Right atrium auricular region (tissue), 2 donors: ENCODE measurements around the gene PTPN12. TPM values are rescaled to one million over a fixed set of nuclear protein-coding genes. Genes with fewer than 3 reads are reported as not detected.
"Not testable (repeated sequence)": the region's sequence is repeated elsewhere in the genome, so short reads cannot be mapped to it uniquely, and the experiment has no call there.

Experiments
- DNase-seq: peaks from one replicate; pipeline ENCODE4 v3.0.0-alpha.2; 2019; ENCODE audit warnings: low spot score
- H3K27ac ChIP-seq, 2 donors: fragments of 200-600 bp; sonication (generic); 1 replicate in 1 of 2; 2 replicates in 1 of 2; pipeline ENCODE4 v1.5.1; 2016 to 2019
- H3K27me3 ChIP-seq, 2 donors: fragments of 200-600 bp; sonication (generic); one replicate each; pipeline versions ENCODE4 v1.5.1 to v1.6.0; 2017 to 2019
- H3K36me3 ChIP-seq: fragments of 200-600 bp; sonication (generic); one replicate; pipeline ENCODE4 v1.5.1; 2016
- H3K4me1 ChIP-seq, 2 donors: fragments of 200-600 bp; sonication (generic); one replicate each; pipeline versions ENCODE4 v1.5.1 to v1.6.0; 2017 to 2019
- H3K4me3 ChIP-seq, 2 donors: fragments of 200-600 bp; sonication (generic); 1 replicate in 1 of 2; 2 replicates in 1 of 2; pipeline ENCODE4 v1.5.1; 2017 to 2019; ENCODE audit warnings: mild to moderate bottlenecking in 1 of 2, moderate library complexity in 1 of 2
- H3K9me3 ChIP-seq, 2 donors: fragments of 200-600 bp; sonication (generic); one replicate each; pipeline ENCODE4 v1.5.1; 2019
- total RNA-seq, 2 donors: library from RNA; depleted of rRNA; stranded (reverse); fragments of >200 nt; gene quantifications; one replicate each; pipeline ENCODE4 v1.1.0, GENCODE V29; 2016
- TF ChIP-seq, protein P1 (sequence below), 2 donors: fragments of 200-600 bp; sonication (generic); IDR thresholded peaks; one replicate each; pipeline ENCODE4 v1.5.1; 2019; ENCODE audit warnings: antibody characterized with exemption in 2 of 2

PTPN12 gene
- total RNA-seq, 2 donors from 2014 or later, result 38.8 to 54.2 TPM

DNA sequence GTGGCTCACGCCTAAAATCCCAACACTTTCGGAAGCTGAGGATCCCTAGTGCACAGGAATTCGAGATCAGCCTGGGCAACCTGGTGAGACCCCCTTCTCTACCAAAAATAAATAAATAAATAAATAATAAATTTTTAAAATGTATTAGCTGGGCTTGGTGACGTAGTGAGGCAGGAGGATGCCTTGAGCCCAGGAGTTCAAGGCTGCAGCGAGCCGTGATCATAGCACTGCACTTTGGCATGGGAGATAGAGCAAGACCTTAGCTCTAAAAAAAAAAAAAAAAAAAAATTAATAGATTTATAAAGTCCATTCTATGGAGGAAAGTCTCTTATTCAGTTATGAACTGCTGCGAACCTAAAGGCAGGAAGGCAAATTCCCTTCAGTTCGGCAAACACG lies 1.1 kb upstream of the PTPN12 start:
- no peaks in the 10 kb centered on the region for H3K27me3 ChIP-seq
- no peaks in the 10 kb centered on the region for H3K9me3 ChIP-seq
- H3K36me3 ChIP-seq, result no peaks in the 10 kb centered on the region
- TF ChIP-seq, protein P1, sequence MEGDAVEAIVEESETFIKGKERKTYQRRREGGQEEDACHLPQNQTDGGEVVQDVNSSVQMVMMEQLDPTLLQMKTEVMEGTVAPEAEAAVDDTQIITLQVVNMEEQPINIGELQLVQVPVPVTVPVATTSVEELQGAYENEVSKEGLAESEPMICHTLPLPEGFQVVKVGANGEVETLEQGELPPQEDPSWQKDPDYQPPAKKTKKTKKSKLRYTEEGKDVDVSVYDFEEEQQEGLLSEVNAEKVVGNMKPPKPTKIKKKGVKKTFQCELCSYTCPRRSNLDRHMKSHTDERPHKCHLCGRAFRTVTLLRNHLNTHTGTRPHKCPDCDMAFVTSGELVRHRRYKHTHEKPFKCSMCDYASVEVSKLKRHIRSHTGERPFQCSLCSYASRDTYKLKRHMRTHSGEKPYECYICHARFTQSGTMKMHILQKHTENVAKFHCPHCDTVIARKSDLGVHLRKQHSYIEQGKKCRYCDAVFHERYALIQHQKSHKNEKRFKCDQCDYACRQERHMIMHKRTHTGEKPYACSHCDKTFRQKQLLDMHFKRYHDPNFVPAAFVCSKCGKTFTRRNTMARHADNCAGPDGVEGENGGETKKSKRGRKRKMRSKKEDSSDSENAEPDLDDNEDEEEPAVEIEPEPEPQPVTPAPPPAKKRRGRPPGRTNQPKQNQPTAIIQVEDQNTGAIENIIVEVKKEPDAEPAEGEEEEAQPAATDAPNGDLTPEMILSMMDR (IDR thresholded peaks at IDR 0.05), result no peak
- peak overlapping the region; percentile 76 to 84 for H3K4me3 ChIP-seq
- peaks cover 0 to 17% of the 10 kb centered on the region in 2 donors for H3K4me1 ChIP-seq
- H3K27ac ChIP-seq, result peak overlapping the region; percentile 79 to 84
- no peak for DNase-seq

DNA sequence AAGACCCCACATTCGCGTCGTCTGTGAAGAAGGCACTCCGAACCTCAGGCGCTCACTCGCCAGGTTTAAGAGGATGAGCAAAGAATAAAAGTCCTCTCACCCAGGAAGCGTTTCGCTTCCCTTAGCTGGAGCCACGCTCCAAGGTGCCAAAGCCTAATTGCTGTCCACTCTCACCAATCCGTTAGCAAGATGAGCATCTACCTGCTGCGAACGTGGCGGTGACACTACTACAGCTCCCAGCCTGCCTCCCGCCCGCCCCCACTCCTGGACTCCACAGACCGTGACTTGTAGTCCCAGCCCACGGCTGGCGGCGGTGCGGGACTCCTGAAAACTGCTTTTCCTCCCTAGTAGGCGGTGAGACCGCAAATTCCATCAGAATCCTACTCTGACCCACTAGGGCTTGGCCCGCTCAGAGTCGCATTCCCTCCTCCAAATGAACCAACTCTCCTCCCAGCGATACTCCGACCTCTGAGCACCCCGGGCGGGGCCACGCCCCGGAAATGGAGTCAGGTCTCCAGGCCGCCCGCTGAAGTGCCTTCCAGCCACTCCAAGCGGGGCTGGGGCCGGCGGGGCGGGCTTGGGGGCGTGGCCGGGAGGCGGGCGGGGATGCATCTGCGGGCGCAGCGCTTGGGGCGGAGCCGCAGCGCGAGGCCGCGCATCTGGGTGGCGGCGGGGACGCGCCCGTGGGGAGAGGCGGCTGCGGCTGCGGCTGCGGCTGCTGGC lies 521 bp upstream of the PTPN12 start:
- no peaks in the 10 kb centered on the region for H3K9me3 ChIP-seq
- no peaks in the 10 kb centered on the region for H3K27me3 ChIP-seq
- peak overlapping the region; percentile 95 to 98 for H3K27ac ChIP-seq
- H3K4me3 ChIP-seq, result peak overlapping the region; percentile 76 to 84
- H3K36me3 ChIP-seq, result no peaks in the 10 kb centered on the region
- H3K4me1 ChIP-seq, result peaks cover 0 to 18% of the 10 kb centered on the region in 2 donors
- DNase-seq, result peak; percentile 96
- TF ChIP-seq, protein P1 (IDR thresholded peaks at IDR 0.05), result no peak

DNA sequence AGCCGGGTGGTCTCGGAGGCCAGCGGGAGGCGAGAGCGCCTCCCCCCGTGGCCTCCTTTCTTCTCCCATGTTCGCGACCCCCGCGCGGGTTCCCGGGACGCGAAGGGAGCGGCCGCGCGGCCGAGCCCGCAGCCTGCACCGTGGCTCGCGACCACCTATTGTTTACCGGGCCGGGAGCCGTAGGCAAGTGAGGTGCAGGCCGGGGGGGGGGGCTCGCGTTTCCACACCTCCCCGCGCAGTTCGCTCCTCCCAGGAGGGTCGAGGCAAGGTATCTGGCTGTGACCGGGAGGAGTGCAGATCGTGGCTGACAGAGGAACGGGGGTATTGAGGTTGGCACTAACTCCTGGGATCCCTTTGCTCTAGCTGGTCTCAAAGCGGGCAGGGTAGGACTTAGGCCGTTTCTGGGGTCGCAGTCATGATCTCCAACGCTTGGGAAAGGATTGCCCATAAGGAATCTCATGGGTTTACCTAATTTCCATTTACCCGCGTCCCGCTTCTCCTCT lies 734 bp downstream of the PTPN12 start:
- TF ChIP-seq, protein P1 (IDR thresholded peaks at IDR 0.05), result no peak
- H3K27me3 ChIP-seq, result no peaks in the 10 kb centered on the region
- no peak for DNase-seq
- no peaks in the 10 kb centered on the region for H3K36me3 ChIP-seq
- peak overlapping the region; percentile 76 to 84 for H3K4me3 ChIP-seq
- peaks cover 0 to 30% of the 10 kb centered on the region in 2 donors for H3K4me1 ChIP-seq
- H3K27ac ChIP-seq, result peak overlapping the region; percentile 95 to 98
- no peaks in the 10 kb centered on the region for H3K9me3 ChIP-seq

DNA sequence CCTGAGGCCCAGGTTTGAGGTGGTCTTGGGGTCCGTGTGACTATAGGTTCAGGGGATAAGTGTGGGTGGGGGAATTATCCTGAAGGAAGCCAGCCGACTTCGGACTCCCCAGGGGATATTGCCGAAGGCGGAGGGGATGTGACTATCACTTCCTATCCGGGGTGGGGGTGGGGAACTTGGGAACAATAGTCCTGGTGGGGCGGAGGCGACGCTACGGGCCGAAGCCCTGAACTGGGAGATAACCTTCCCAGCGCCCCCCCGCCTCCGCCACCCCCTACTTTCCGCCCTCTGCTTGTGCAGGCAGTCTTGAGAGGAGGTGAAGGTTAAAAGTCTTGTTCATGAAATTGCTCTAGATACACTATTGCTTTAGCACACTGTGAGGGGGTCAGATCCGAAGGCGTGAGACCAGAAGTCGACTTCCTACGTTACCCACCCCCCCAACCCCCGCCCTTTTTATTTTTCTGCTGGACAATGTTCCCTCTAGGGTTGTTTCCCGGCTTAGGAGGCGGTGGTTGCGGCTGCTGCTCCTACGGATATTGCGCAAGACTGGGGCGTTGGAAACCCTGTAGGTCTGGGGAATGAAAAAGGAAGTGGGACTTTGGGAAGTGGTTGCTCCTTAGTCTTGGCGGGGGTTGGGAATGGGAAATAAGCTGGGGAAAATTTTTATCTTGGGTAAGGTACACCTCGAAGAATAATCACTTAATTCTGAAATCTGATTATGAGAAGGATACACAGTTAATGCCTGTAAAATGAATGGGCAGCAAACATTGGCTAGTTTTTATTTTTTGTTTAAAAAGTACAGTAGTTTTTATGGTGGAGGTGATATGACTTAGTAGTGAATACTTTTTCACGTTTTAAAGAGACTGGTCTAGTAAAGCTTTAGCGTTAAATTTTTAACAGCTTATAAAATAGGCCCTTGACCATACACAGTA lies 1.5 kb downstream of the PTPN12 start:
- peak; percentile 95 for DNase-seq
- H3K27me3 ChIP-seq, result no peaks in the 10 kb centered on the region
- no peaks in the 10 kb centered on the region for H3K9me3 ChIP-seq
- no peaks in the 10 kb centered on the region for H3K36me3 ChIP-seq
- H3K4me3 ChIP-seq, result peak overlapping the region; percentile 76 to 84
- TF ChIP-seq, protein P1 (IDR thresholded peaks at IDR 0.05), result peak in 1 of 2 donors; percentile 15
- peaks cover 0 to 30% of the 10 kb centered on the region in 2 donors for H3K4me1 ChIP-seq
- H3K27ac ChIP-seq, result peak overlapping the region; percentile 95 to 98

DNA sequence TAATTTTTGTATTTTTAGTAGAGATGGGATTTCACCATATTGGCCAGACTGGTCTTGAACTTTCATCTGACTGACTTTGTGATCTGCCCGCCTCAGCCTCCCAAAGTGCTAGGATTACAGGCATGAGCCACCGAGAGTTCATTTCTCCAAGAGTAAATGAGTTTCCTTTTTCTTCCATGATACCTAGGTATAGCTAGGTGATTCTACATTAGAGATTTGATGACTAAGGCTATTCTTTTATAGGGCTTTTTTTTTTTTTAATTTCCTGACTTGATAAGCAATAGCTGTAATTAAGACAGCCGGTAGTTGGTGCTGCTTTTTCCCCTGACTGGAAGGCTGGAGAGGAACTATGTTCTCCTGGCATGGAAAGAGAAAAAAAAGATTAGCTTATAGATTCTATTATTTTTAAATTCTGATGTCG lies 3.3 kb downstream of the PTPN12 start:
- no peak overlapping the region for H3K27ac ChIP-seq
- H3K27me3 ChIP-seq, result no peaks in the 10 kb centered on the region
- H3K4me3 ChIP-seq, result no peak overlapping the region
- peaks cover 0 to 39% of the 10 kb centered on the region in 2 donors for H3K4me1 ChIP-seq
- H3K36me3 ChIP-seq, result no peaks in the 10 kb centered on the region
- TF ChIP-seq, protein P1 (IDR thresholded peaks at IDR 0.05), result no peak
- no peaks in the 10 kb centered on the region for H3K9me3 ChIP-seq
- no peak for DNase-seq

DNA sequence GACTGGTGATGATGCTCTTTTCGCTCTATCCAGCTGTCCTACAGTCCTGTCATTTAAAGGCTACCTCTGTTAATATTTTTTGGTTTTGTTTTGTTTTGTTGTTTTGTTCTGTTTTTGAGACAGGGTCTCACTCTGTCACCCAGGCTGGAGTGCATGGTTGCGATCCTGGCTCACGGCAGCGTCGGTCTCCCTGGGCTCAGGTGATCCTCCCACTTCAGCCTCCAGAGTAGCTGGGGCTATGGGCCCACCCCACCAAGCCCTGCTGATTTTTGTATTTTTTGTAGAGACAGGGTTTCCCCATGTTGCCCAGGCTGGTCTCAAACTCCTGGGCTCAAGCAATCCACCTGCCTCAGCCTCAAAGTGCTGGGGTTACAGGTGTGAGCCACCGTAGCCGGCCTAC lies 3.9 kb downstream of the PTPN12 start:
- not testable (repeated sequence) for H3K36me3 ChIP-seq, H3K4me3 ChIP-seq, H3K9me3 ChIP-seq, DNase-seq, H3K27me3 ChIP-seq, H3K27ac ChIP-seq
- peaks cover 0 to 39% of the 10 kb centered on the region in 2 donors for H3K4me1 ChIP-seq
